Neural cell (in vitro differentiated cells): ENCODE results near the gene FGF12. TPM values are rescaled to one million over a fixed set of nuclear protein-coding genes. Genes with fewer than 3 reads are reported as not detected.

Experiments
- H2AFZ ChIP-seq: fragments of 200-600, 300-800 bp; sonication (generic), shearing (Covaris generic); 2 replicates; pipeline ENCODE4 v1.6.0; 2014; ENCODE audit warnings: low read depth, mild to moderate bottlenecking, antibody characterized with exemption, low read length, moderate library complexity
- H3F3A ChIP-seq: fragments of 200-600 bp; shearing (Covaris generic); 2 replicates; pipeline ENCODE4 v1.6.1; 2016; ENCODE audit warnings: mild to moderate bottlenecking, moderate library complexity, mixed read lengths, antibody characterized with exemption, low read length; ENCODE audit not compliant: insufficient read depth, poor library complexity, severe bottlenecking
- H3K27ac ChIP-seq: fragments of 200-600, 300-800 bp; sonication (generic), shearing (Covaris generic); 2 replicates; pipeline ENCODE4 v1.5.1; 2014; ENCODE audit warnings: mild to moderate bottlenecking, low read length, moderate library complexity
- H3K27me3 ChIP-seq: fragments of 300-800, 200-600 bp; sonication (generic), shearing (Covaris generic); 2 replicates; pipeline ENCODE4 v1.6.0; 2014; ENCODE audit warnings: mild to moderate bottlenecking, low read depth, low read length, moderate library complexity; ENCODE audit not compliant: insufficient read depth
- H3K36me3 ChIP-seq: fragments of 300-800, 200-600 bp; sonication (generic), shearing (Covaris generic); 2 replicates; pipeline ENCODE4 v1.5.1; 2014; ENCODE audit warnings: mild to moderate bottlenecking, antibody characterized with exemption, low read length, moderate library complexity; ENCODE audit not compliant: insufficient read depth
- H3K4me2 ChIP-seq: fragments of 300-800, 200-600 bp; sonication (generic), shearing (Covaris generic); 2 replicates; pipeline ENCODE4 v1.6.0; 2014; ENCODE audit warnings: mild to moderate bottlenecking, low read length
- H3K4me3 ChIP-seq: fragments of 300-800, 200-600 bp; sonication (generic), shearing (Covaris generic); 2 replicates; pipeline ENCODE4 v1.5.1; 2014; ENCODE audit warnings: mild to moderate bottlenecking, low read length, moderate library complexity
- H3K79me2 ChIP-seq: fragments of 200-600 bp; shearing (Covaris generic); replicated peaks from 2 replicates; pipeline ENCODE4 v1.6.0; 2014; ENCODE audit warnings: mild to moderate bottlenecking, low read length, moderate library complexity; ENCODE audit not compliant: insufficient read depth
- H3K9ac ChIP-seq: fragments of 300-800, 200-600 bp; sonication (generic), shearing (Covaris generic); 2 replicates; pipeline ENCODE4 v1.6.1; 2016; ENCODE audit warnings: mild to moderate bottlenecking, low read length, mixed read lengths
- H3K9me2 ChIP-seq: fragments of 200-600 bp; shearing (Covaris generic); 2 replicates; pipeline ENCODE4 v1.6.1; 2016; ENCODE audit warnings: mild to moderate bottlenecking, low read length, mixed read lengths; ENCODE audit not compliant: insufficient read depth
- H3K9me3 ChIP-seq: fragments of 200-600, 300-800 bp; sonication (generic), shearing (Covaris generic); 2 replicates; pipeline ENCODE4 v1.6.1; 2016; ENCODE audit warnings: mild to moderate bottlenecking, mixed run types, low read length, moderate library complexity, mixed read lengths
- H4K20me1 ChIP-seq: fragments of 200-600 bp; shearing (Covaris generic); 2 replicates; pipeline ENCODE4 v1.6.1; 2016; ENCODE audit warnings: mild to moderate bottlenecking, mixed run types; ENCODE audit not compliant: insufficient read depth
- CTCF ChIP-seq: fragments of 450-650 bp; IDR thresholded peaks from 2 replicates; pipeline ENCODE4 v1.5.1; 2014; ENCODE audit warnings: antibody characterized with exemption, mild to moderate bottlenecking, moderate library complexity; ENCODE audit not compliant: poor library complexity, severe bottlenecking
- EP300 ChIP-seq: fragments of 450-650 bp; conservative IDR thresholded peaks from 2 replicates; pipeline ENCODE4 v1.6.1; 2014; ENCODE audit warnings: antibody characterized with exemption, mild to moderate bottlenecking, moderate library complexity; ENCODE audit not compliant: poor library complexity, severe bottlenecking
- EZH2 ChIP-seq: fragments of 200-600, 300-800 bp; shearing (Covaris generic), sonication (generic); IDR thresholded peaks from 2 replicates; pipeline ENCODE4 v1.6.1; 2014; ENCODE audit warnings: antibody characterized with exemption, low read length, borderline replicate concordance, mild to moderate bottlenecking; ENCODE audit not compliant: insufficient read depth, poor library complexity, severe bottlenecking
- MXI1 ChIP-seq: fragments of 450-650 bp; conservative IDR thresholded peaks from 2 replicates; pipeline ENCODE4 v1.6.1; 2014; ENCODE audit warnings: antibody characterized with exemption, mild to moderate bottlenecking; ENCODE audit not compliant: poor library complexity, severe bottlenecking
- POLR2AphosphoS5 ChIP-seq: IDR thresholded peaks from 2 replicates; pipeline ENCODE4 v1.6.1; 2012
- RAD21 ChIP-seq: fragments of 450-650 bp; conservative IDR thresholded peaks from 2 replicates; pipeline ENCODE4 v1.6.1; 2014; ENCODE audit warnings: antibody characterized with exemption, mild to moderate bottlenecking, moderate library complexity
- REST ChIP-seq: IDR thresholded peaks from 2 replicates; pipeline ENCODE4 v1.6.1; 2012; ENCODE audit warnings: borderline replicate concordance
- SMC3 ChIP-seq: fragments of 450-650 bp; conservative IDR thresholded peaks from 2 replicates; pipeline ENCODE4 v1.6.1; 2014; ENCODE audit warnings: antibody characterized with exemption, mild to moderate bottlenecking, moderate library complexity; ENCODE audit not compliant: poor library complexity
- TAF1 ChIP-seq: IDR thresholded peaks from 2 replicates; pipeline ENCODE4 v1.6.1; 2012; ENCODE audit warnings: low read depth
- polyA plus RNA-seq: library from polyadenylated mRNA; depleted of rRNA; stranded (reverse); fragments of >200 nt; gene quantifications from 2 replicates; pipeline ENCODE4 v1.2.3, GENCODE V29; 2014

The FGF12 gene
- polyA plus RNA-seq, 1 donor from 2014 or later = 4.8 TPM

- H3F3A ChIP-seq = no peaks in the 10 kb centered on the region
- no peak overlapping the region for H3K9ac ChIP-seq
- no peaks in the 10 kb centered on the region for H3K27me3 ChIP-seq
- H3K4me2 ChIP-seq = no peak overlapping the region
- no peaks in the 10 kb centered on the region for H3K9me2 ChIP-seq
- no peaks in the 10 kb centered on the region for H3K79me2 ChIP-seq
- no peaks in the 10 kb centered on the region for H4K20me1 ChIP-seq
- no peak overlapping the region for H2AFZ ChIP-seq
- H3K36me3 ChIP-seq = no peaks in the 10 kb centered on the region
- H3K9me3 ChIP-seq = no peaks in the 10 kb centered on the region
- H3K4me3 ChIP-seq = no peak overlapping the region
- no peak overlapping the region for H3K27ac ChIP-seq
- TF ChIP-seq RAD21 (no peak), POLR2AphosphoS5 (no peak), CTCF (no peak), MXI1 (no peak), REST (no peak), TAF1 (no peak)
Measured at GRCh38 chr3:192281207-192281880, 446.0 kb downstream of the FGF12 start.

GRCh38 chr3:192279664-192280063 is 447.7 kb downstream of the FGF12 start:
- Histone ChIP-seq H3F3A (no peaks in the 10 kb centered on the region), H3K9ac (no peak overlapping the region), H3K27ac (no peak overlapping the region), H3K4me3 (no peak overlapping the region), H3K4me2 (no peak overlapping the region), H3K9me3 (no peaks in the 10 kb centered on the region), H3K9me2 (no peaks in the 10 kb centered on the region), H3K36me3 (no peaks in the 10 kb centered on the region), H2AFZ (no peak overlapping the region), H3K27me3 (no peaks in the 10 kb centered on the region), H3K79me2 (no peaks in the 10 kb centered on the region), H4K20me1 (no peaks in the 10 kb centered on the region)
- TF ChIP-seq CTCF = no peak
- no peak for TF ChIP-seq EZH2
- no peak for TF ChIP-seq SMC3
- no peak for TF ChIP-seq EP300
- no peak for TF ChIP-seq RAD21
- no peak for TF ChIP-seq REST
- no peak for TF ChIP-seq TAF1
- no peak for TF ChIP-seq POLR2AphosphoS5
- TF ChIP-seq MXI1 = no peak
